HFF-Myc (cell line): ENCODE results near the gene ATP2B3.
A peak's percentile ranks its signal among the peaks of the same experiment; 100 is the strongest.

Experiments used
- DNase-seq: peaks from one replicate; pipeline ENCODE4 v3.0.0-alpha.2; 2011; ENCODE audit warnings: low read depth; ENCODE audit errors: extremely low read depth
- H3K4me3 ChIP-seq: replicated peaks from 2 replicates; pipeline ENCODE4 v1.5.1; 2011; ENCODE audit warnings: low read depth, mild to moderate bottlenecking, control low read depth, low read length
- CTCF ChIP-seq: IDR thresholded peaks from 2 replicates; pipeline ENCODE4 v1.5.1; 2012; ENCODE audit warnings: mild to moderate bottlenecking, low read depth, low read length, control low read depth; ENCODE audit errors: missing control alignments

ATP2B3 gene

DNA sequence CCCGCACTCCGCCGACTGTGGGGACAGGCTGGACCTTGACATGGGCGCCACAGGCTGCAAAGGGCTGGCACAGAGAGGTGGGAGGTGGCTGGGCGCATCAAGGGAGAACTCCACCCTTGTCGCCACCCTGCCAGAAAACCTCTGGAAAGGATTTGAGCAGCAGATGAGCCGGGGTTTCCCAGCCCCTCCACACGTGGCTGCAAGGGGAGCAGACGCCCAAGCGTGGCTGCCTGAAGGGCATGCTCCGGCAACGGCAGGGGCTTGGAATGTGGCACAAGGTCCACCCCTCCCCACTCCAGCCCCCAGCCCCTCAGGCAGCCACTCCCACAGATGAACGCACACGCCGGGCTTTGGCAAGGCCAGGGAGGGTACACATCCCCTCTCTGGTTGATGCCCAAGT, 18.1 kb upstream of the ATP2B3 start:
- DNase-seq: no peak
- H3K4me3 ChIP-seq: peak overlapping the region; percentile 13; the same call in 1 of the 2 replicates
- no peak for TF ChIP-seq CTCF

DNA sequence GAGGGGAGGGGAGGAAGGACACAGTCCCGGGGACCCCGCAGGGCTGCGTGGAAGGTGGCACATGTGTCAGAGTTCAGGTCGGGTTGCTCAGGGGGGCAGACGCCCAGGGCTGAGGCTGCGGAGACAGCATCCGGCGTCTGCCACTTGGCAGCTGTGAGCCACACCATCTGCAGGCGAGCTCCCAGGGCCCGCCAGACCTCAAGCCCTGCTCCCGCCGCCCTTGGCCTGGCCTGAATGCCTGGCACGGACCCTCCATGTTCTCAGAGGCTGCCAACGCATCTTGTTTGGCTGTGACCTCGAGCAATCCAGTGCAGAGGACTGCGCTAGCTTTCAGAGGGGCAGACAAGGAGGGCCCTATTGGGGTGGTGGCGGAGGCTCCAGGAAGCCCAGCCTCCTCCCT, 17.6 kb upstream of the ATP2B3 start:
- TF ChIP-seq CTCF: no peak
- no peak overlapping the region for H3K4me3 ChIP-seq
- no peak for DNase-seq

GRCh38 chrX:153500676-153501280, 16.7 kb upstream of the ATP2B3 start:
- no peak for TF ChIP-seq CTCF
- DNase-seq: no peak
- no peak overlapping the region for H3K4me3 ChIP-seq

- no peak overlapping the region for H3K4me3 ChIP-seq
- TF ChIP-seq CTCF: no peak
- no peak for DNase-seq
Observed at GRCh38 chrX:153501530-153501929, 15.9 kb upstream of the ATP2B3 start.

- no peak for DNase-seq
- no peak for TF ChIP-seq CTCF
- no peak overlapping the region for H3K4me3 ChIP-seq
Observed at GRCh38 chrX:153502131-153502530, 15.3 kb upstream of the ATP2B3 start.

DNA sequence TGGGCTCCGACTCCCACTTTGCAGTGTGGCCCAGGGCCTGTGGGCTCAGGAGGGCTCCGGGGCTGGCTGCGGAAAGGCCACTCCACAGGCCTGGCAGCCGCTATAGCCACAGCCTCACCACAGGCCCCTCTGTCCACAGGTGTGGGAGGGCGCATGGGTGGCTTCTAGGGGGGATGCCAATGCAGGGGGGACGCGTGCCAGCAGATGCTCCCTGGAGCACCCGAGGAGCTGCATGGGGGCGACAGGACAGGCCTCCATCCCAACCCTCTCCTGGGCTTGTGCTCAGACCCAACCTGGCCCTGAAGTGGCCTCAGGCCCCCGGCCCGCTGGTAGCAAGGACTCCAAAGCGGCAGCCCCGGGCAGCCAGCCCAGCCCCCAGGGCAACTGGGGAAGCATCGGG, 14.6 kb upstream of the ATP2B3 start:
- TF ChIP-seq CTCF: no peak
- no peak for DNase-seq
- H3K4me3 ChIP-seq: no peak overlapping the region

- no peak for TF ChIP-seq CTCF
- no peak overlapping the region for H3K4me3 ChIP-seq
- no peak for DNase-seq
Observed at GRCh38 chrX:153504445-153505016, 12.9 kb upstream of the ATP2B3 start.
